Kidney glomerular epithelial cell (primary cell): ENCODE results near the gene ABLIM3.

Source experiments
- DNase-seq: peaks from one replicate; lab custom pipeline; 2025; lab: John Stamatoyannopoulos, UW

Gene ABLIM3

GRCh38 chr5:149133795-149134777 lies 7.2 kb upstream of the ABLIM3 start:
- DNase-seq = peak; percentile 75

GRCh38 chr5:149134778-149135500 lies 6.4 kb upstream of the ABLIM3 start:
- no peak for DNase-seq

- no peak for DNase-seq
Measured at GRCh38 chr5:149135536-149136201, 5.6 kb upstream of the ABLIM3 start.

- no peak for DNase-seq
Measured at GRCh38 chr5:149138182-149138923, 2.9 kb upstream of the ABLIM3 start.

GRCh38 chr5:149140197-149141002 lies 893 bp upstream of the ABLIM3 start:
- no peak for DNase-seq

GRCh38 chr5:149141957-149142851 lies 911 bp downstream of the ABLIM3 start:
- no peak for DNase-seq

GRCh38 chr5:149143470-149143869 lies 2.2 kb downstream of the ABLIM3 start:
- DNase-seq = no peak

GRCh38 chr5:149144637-149145036 lies 3.3 kb downstream of the ABLIM3 start:
- no peak for DNase-seq

GRCh38 chr5:149145138-149145537 lies 3.8 kb downstream of the ABLIM3 start:
- no peak for DNase-seq

- no peak for DNase-seq
Measured at GRCh38 chr5:149147676-149148075, 6.4 kb downstream of the ABLIM3 start.

GRCh38 chr5:149149942-149150341 lies 8.6 kb downstream of the ABLIM3 start:
- no peak for DNase-seq

GRCh38 chr5:149150457-149150856 lies 9.2 kb downstream of the ABLIM3 start:
- no peak for DNase-seq

- no peak for DNase-seq
Measured at GRCh38 chr5:149151717-149152116, 10.4 kb downstream of the ABLIM3 start.

- DNase-seq = peak; percentile 59
Measured at GRCh38 chr5:149152317-149152746, 11.0 kb downstream of the ABLIM3 start.

GRCh38 chr5:149153193-149153750 lies 12.0 kb downstream of the ABLIM3 start:
- DNase-seq = no peak

- DNase-seq = peak; percentile 7
Measured at GRCh38 chr5:149153751-149154610, 12.7 kb downstream of the ABLIM3 start.

- no peak for DNase-seq
Measured at GRCh38 chr5:149154650-149155049, 13.4 kb downstream of the ABLIM3 start.

- DNase-seq = no peak
Measured at GRCh38 chr5:149156435-149157083, 15.3 kb downstream of the ABLIM3 start.
